GM12878 (cell line): ENCODE data around the gene CXCR1. TPM values are rescaled to one million over a fixed set of nuclear protein-coding genes. Genes with fewer than 3 reads are reported as not detected.

Source experiments
- ATAC-seq: fragments of 200-7000 bp; cut with Tn5 transposase; 3 replicates; pipeline ENCODE4 v1.9.1; 2020; ENCODE audit warnings: mild to moderate bottlenecking, moderate library complexity
- BruUV-seq: library from RNA; stranded (reverse); fragments of 400-500 nt; replicated peaks from 2 replicates; lab custom pipeline; 2021; lab: Mats Ljungman, UMichigan
- CTCF ChIA-PET: fragments of 300-600 bp; sonication (Branson Sonifier 250); formaldehyde crosslinking; extraction: SDS; loops from one replicate; lab custom pipeline; 2021; ENCODE audit warnings: inconsistent platforms; lab: Yijun Ruan, JAX
- POLR2A ChIA-PET: fragments of 350-600 bp; formaldehyde crosslinking; extraction: SDS; loops from one replicate; lab custom pipeline; 2021; ENCODE audit warnings: inconsistent platforms; lab: Charles Lee
- RAD21 ChIA-PET: fragments of 300-600 bp; sonication (Branson Sonifier 250); formaldehyde crosslinking; loops from one replicate; lab custom pipeline; 2023; ENCODE audit warnings: antibody characterized with exemption; ENCODE audit not compliant: unreplicated experiment; lab: Charles Lee
- SMC1A ChIA-PET: fragments of 300-600 bp; sonication (Branson Sonifier 250); formaldehyde crosslinking; loops from one replicate; lab custom pipeline; 2023; ENCODE audit not compliant: unreplicated experiment, uncharacterized antibody; lab: Charles Lee
- DNase-seq: peaks from one replicate; pipeline ENCODE4 v3.0.0-alpha.2; 2011; ENCODE audit warnings: low read depth, low spot score
- FAIRE-seq: peaks from 3 replicates; lab custom pipeline; 2011; peaks lifted over from hg19 to GRCh38; lab: Jason Lieb, UNC
- H2AFZ ChIP-seq: 2 replicates; pipeline ENCODE4 v1.6.0; 2011; ENCODE audit warnings: low read depth, low read length, control low read depth; ENCODE audit not compliant: control insufficient read depth
- H3K27ac ChIP-seq: 2 replicates; pipeline ENCODE4 v1.5.1; 2011; ENCODE audit warnings: control low read depth; ENCODE audit not compliant: control insufficient read depth, insufficient read depth
- H3K27me3 ChIP-seq, 2 experiments: replicated peaks in 1 of 2; 2 replicates each; pipeline versions ENCODE4 v1.6.0 to v1.6.1; 2011; ENCODE audit warnings: low read length in 1 of 2; ENCODE audit not compliant: control insufficient read depth in 2 of 2, insufficient read depth in 2 of 2
- H3K36me3 ChIP-seq, 2 experiments: 2 replicates each; pipeline ENCODE4 v1.5.1; 2011; ENCODE audit warnings: low read length in 1 of 2; ENCODE audit not compliant: control insufficient read depth in 2 of 2, insufficient read depth in 2 of 2
- H3K4me1 ChIP-seq: 2 replicates; pipeline ENCODE4 v1.6.1; 2011; ENCODE audit warnings: mild to moderate bottlenecking, low read length, moderate library complexity, mixed read lengths; ENCODE audit not compliant: control insufficient read depth, insufficient read depth
- H3K4me2 ChIP-seq: 2 replicates; pipeline ENCODE4 v1.6.0; 2011; ENCODE audit warnings: control low read depth; ENCODE audit not compliant: control insufficient read depth, insufficient read depth
- H3K4me3 ChIP-seq: fragments of 200-600 bp; sonication (generic); 2 replicates; pipeline ENCODE4 v1.5.1; 2016
- H3K79me2 ChIP-seq: 2 replicates; pipeline ENCODE4 v1.6.0; 2011; ENCODE audit warnings: low read length; ENCODE audit not compliant: control insufficient read depth, insufficient read depth
- H3K9ac ChIP-seq: 2 replicates; pipeline ENCODE4 v1.8.0; 2011; ENCODE audit warnings: low read length, control low read depth, mixed read lengths; ENCODE audit not compliant: control insufficient read depth, insufficient read depth
- H3K9me3 ChIP-seq: replicated peaks from 3 replicates; pipeline ENCODE4 v1.5.1; 2011; ENCODE audit warnings: mild to moderate bottlenecking, low read length; ENCODE audit not compliant: control insufficient read depth, insufficient read depth
- H4K20me1 ChIP-seq: 2 replicates; pipeline ENCODE4 v1.6.0; 2011; ENCODE audit not compliant: control insufficient read depth, insufficient read depth
- ATF3 ChIP-seq: IDR thresholded peaks from 2 replicates; pipeline ENCODE4 v1.6.1; 2011; ENCODE audit warnings: low read depth, mild to moderate bottlenecking, low read length, moderate library complexity, borderline replicate concordance; ENCODE audit errors: extremely low read depth
- ATF7 ChIP-seq: fragments of 450-650 bp; IDR thresholded peaks from 2 replicates; pipeline ENCODE4 v1.6.1; 2016; ENCODE audit warnings: low read depth, mild to moderate bottlenecking
- CBX3 ChIP-seq: fragments of 200-600 bp; sonication (generic); IDR thresholded peaks from 2 replicates; pipeline ENCODE4 v1.6.1; 2016; ENCODE audit warnings: low read depth, borderline replicate concordance
- CREB1 ChIP-seq: IDR thresholded peaks from 2 replicates; pipeline ENCODE4 v1.6.1; 2012; ENCODE audit warnings: low read depth, mild to moderate bottlenecking, inconsistent platforms
- DPF2 ChIP-seq: fragments of 450-650 bp; IDR thresholded peaks from 2 replicates; pipeline ENCODE4 v1.6.1; 2017; ENCODE audit warnings: mild to moderate bottlenecking
- MAX ChIP-seq: IDR thresholded peaks from 2 replicates; pipeline ENCODE4 v1.6.1; 2012; ENCODE audit warnings: low read depth, low read length, improper control_type of control experiment
- MTA2 ChIP-seq: fragments of 450-650 bp; IDR thresholded peaks from 2 replicates; pipeline ENCODE4 v1.6.1; 2016; ENCODE audit warnings: low read depth, mild to moderate bottlenecking, moderate library complexity
- PAX5 ChIP-seq: IDR thresholded peaks from 2 replicates; pipeline ENCODE4 v1.6.1; 2011; ENCODE audit warnings: low read depth, low read length, borderline replicate concordance
- PBX3 ChIP-seq: IDR thresholded peaks from 2 replicates; pipeline ENCODE4 v1.6.1; 2011; ENCODE audit warnings: mild to moderate bottlenecking, low read depth, low read length, moderate library complexity; ENCODE audit not compliant: insufficient replicate concordance
- PKNOX1 ChIP-seq: fragments of 450-650 bp; IDR thresholded peaks from 2 replicates; pipeline ENCODE4 v1.6.1; 2016; ENCODE audit warnings: mild to moderate bottlenecking
- RBBP5 ChIP-seq: fragments of 200-600 bp; sonication (generic); conservative IDR thresholded peaks from 2 replicates; pipeline ENCODE4 v1.6.1; 2016
- RCOR1 ChIP-seq: conservative IDR thresholded peaks from 2 replicates; pipeline ENCODE4 v1.6.1; 2012; ENCODE audit warnings: low read depth, low read length, improper control_type of control experiment
- SMC3 ChIP-seq: IDR thresholded peaks from 2 replicates; pipeline ENCODE4 v1.6.1; 2011; ENCODE audit warnings: low read length, improper control_type of control experiment, borderline replicate concordance
- TAF1 ChIP-seq: IDR thresholded peaks from 2 replicates; pipeline ENCODE4 v1.6.1; 2011; ENCODE audit warnings: mild to moderate bottlenecking, low read depth, low read length, borderline replicate concordance
- ZNF217 ChIP-seq: fragments of 450-650 bp; IDR thresholded peaks from 2 replicates; pipeline ENCODE4 v1.6.1; 2017; ENCODE audit warnings: antibody characterized with exemption, mild to moderate bottlenecking
- WGBS: methylation state at CpG from one replicate; pipeline ENCODE4 v1.1.6; 2016; ENCODE audit warnings: low lambda C conversion rate; ENCODE audit not compliant: insufficient replicate concordance, insufficient coverage; ENCODE audit errors: missing lambda C conversion rate; 5-methylcytosine and 5-hydroxymethylcytosine counted together
- in situ Hi-C: fragments of 300-500 bp; cut with MboI; formaldehyde crosslinking; loops from 9 replicates; pipeline ENCODE4 v1.14.3; 2018; ENCODE audit warnings: mixed read lengths
- intact Hi-C: fragments of 100-400 bp; cut with micrococcal nuclease; formaldehyde crosslinking; loops from one replicate; pipeline ENCODE4 v1.14.2; 2022; ENCODE audit not compliant: unreplicated experiment
- polyA plus RNA-seq, 11 experiments: library from polyadenylated mRNA; depleted of rRNA in 4 of 11; unstranded in 6 of 11; stranded (reverse) in 5 of 11; fragments of >200 nt; fragmentation: Nextera tagmentation in 4 of 11; fragmentation: Illumina TruSeq in 1 of 11; extraction: Ambion mirVana in 4 of 11; extraction: Trizol in 1 of 11; gene quantifications; 1 replicate in 1 of 11; 2 replicates in 10 of 11; pipeline versions ENCODE4 v1.2.1 to v1.2.3, GENCODE V29; 2011 to 2016; ENCODE audit warnings: inconsistent platforms in 2 of 11, missing spikeins in 2 of 11, low read depth in 1 of 11
- total RNA-seq, 4 experiments: library from RNA; depleted of rRNA in 3 of 4; stranded (reverse); fragments of >200 nt in 3 of 4; fragmentation: Illumina TruSeq in 1 of 4; extraction: Trizol in 1 of 4; gene quantifications; 2 replicates each; pipeline versions ENCODE4 v1.2.1 to v1.2.3, GENCODE V29; 2013 to 2021

The CXCR1 gene
- total and polyA plus RNA-seq, 10 of the 15 experiments (the other 5 are each of a cell fraction or from before 2014, with no cell fraction given), result not detected

GRCh38 chr2:218149098-218149497 lies 17.7 kb downstream of the CXCR1 start:
- in situ Hi-C loops, result no loop called here
- H4K20me1 ChIP-seq, result no peaks in the 10 kb centered on the region
- ATAC-seq (no peak), FAIRE-seq (no peak), DNase-seq (no peak)
- H3K9me3 ChIP-seq, result no peaks in the 10 kb centered on the region; the same call in 2 of the 3 replicates
- no peaks in the 10 kb centered on the region for H3K27me3 ChIP-seq
- H3K4me2 ChIP-seq, result no peak overlapping the region
- H3K4me3 ChIP-seq, result no peak overlapping the region
- no peaks in the 10 kb centered on the region for H3K36me3 ChIP-seq
- CTCF ChIA-PET, result no interaction called here
- RAD21 ChIA-PET, result no interaction called here
- H2AFZ ChIP-seq, result no peak overlapping the region
- SMC1A ChIA-PET, result no interaction called here
- peaks cover 4% of the 10 kb centered on the region for H3K4me1 ChIP-seq
- no TSS peak for BruUV-seq
- no peak overlapping the region for H3K27ac ChIP-seq
- TF ChIP-seq CREB1, result no peak
- no peak for TF ChIP-seq RCOR1
- no peak for TF ChIP-seq ATF7
- no peak for TF ChIP-seq MTA2
- no peak for TF ChIP-seq TAF1
- no peak for TF ChIP-seq ZNF217
- TF ChIP-seq RBBP5, result no peak
- no peak for TF ChIP-seq DPF2
- TF ChIP-seq SMC3, result no peak
- TF ChIP-seq CBX3, result no peak
- no peak for TF ChIP-seq MAX
- TF ChIP-seq PAX5, result no peak
- TF ChIP-seq PBX3, result no peak
- TF ChIP-seq ATF3, result no peak
- no peak for TF ChIP-seq PKNOX1
- H3K9ac ChIP-seq, result no peak overlapping the region
- 24% methylated on average over 5 of the region's 5 CpGs for WGBS
- intact Hi-C loops, result no loop called here
- POLR2A ChIA-PET, result interaction anchor here (0.6 kb wide), 1 partner anchor 344 kb away, joined by 4 read pairs; no protein-coding TSS in a partner anchor
- H3K79me2 ChIP-seq, result no peaks in the 10 kb centered on the region
